ENCODE results near the gene NSD1. TPM values are rescaled to one million over a fixed set of nuclear protein-coding genes. Genes with fewer than 3 reads are reported as not detected.
"Not testable (repeated sequence)": the region's sequence is repeated elsewhere in the genome, so short reads cannot be mapped to it uniquely, and the experiment has no call there.

NSD1 gene
- total RNA-seq, 1 donor from 2014 or later = 25.8 TPM

DNA sequence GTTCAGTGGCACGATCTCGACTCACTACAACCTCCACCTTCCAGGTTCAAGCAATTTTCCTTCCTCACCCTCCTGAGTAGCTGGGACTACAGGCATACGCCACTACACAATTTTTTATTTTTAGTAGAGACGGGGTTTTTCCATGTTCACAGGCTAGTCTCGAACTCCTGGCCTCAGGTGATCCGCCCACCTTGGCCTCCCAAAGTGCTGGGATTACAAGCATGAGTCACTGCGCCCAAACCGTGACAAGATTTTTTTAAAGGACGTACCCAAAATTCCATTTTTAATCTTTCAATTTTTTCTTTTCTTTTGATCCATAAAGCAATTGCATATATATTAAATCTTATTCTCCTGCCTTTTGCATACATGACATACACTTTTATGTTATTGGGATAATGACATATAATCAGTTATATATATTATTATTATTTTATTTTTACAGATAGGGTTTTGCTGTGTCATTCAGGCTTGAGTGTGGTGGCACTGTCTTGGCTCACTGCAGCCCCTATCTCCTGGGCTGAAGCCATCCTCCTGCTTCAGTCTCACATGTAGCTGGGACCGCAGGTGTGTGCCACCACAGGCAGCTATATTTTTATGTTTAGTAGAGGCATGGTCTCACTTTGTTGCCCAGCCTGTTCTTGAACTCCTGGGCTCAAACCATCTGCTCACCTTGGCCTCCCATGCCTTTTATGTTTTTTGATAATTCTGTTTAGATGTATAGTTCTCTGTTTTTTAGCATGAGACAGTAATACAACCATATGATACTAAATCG lies 98.1 kb downstream of the NSD1 start:
- no peak for DNase-seq (ENCODE audit: low read depth in 2 of 2)

- DNase-seq (ENCODE audit: low read depth in 2 of 2) = peak; percentile 7
These were observed 98.8 kb downstream of the NSD1 start for GRCh38 chr5:177232358-177232757.

DNA sequence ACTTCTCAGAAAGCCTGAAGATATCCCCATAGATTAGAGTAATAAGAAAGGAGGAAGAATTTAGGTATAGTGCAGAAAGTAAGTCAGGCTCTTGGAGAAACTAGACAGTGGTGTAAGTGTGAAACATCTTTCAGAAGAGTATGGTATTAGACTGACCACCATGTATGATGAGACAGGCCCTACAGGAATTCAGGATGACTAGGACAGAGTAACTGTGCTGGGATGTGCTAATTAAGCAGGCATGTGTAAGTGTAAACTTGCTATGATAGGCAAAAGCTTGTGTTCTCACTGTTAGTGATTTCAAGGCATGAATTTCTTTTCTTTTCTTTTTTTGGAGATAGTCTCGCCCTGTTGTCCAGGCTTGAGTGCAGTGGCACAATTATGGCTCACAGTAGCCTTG lies 99.2 kb downstream of the NSD1 start:
- no peak for DNase-seq (ENCODE audit: low read depth in 2 of 2)

DNA sequence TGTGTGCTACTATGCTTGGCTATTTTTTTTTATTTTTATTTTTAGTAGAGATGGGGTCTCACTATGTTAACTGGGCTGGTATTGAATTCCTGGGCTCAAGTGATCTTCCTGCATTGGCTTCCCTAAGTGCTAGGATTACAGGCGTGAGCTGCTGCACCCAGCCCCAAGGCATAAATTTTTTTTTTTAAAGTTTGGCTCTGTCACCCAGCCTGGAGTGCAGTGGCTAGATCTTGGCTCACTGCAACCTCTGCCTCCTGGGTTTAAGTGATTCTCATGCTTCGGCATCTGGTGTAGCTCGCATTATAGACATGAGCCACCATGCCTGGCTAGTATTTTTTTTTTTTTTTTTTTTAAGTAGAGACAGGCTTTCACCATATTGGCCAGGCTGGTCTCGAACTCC lies 99.6 kb downstream of the NSD1 start:
- DNase-seq (ENCODE audit: low read depth in 2 of 2) = no peak

DNA sequence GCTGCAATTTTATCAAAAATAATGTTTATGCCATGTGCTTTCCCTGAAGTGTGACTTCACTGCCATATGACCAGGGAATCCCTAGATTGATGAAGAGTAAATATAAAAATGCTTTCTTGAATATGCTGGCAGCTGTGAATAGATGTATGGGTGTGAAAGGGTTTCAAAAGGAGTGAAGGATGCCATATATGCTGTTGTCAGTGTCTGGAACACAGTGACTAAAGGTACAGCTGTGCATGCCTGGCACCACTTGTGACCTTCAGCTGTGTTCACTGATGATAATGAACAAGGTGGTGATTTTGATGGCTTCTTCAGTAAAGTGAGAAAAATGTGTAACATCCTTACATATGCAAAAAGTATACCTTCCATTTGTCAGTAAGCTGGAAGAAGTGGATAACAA lies 100.2 kb downstream of the NSD1 start:
- DNase-seq (ENCODE audit: low read depth in 2 of 2) = no peak

GRCh38 chr5:177234841-177235240 lies 101.3 kb downstream of the NSD1 start:
- no peak for DNase-seq (ENCODE audit: low read depth in 2 of 2)

DNA sequence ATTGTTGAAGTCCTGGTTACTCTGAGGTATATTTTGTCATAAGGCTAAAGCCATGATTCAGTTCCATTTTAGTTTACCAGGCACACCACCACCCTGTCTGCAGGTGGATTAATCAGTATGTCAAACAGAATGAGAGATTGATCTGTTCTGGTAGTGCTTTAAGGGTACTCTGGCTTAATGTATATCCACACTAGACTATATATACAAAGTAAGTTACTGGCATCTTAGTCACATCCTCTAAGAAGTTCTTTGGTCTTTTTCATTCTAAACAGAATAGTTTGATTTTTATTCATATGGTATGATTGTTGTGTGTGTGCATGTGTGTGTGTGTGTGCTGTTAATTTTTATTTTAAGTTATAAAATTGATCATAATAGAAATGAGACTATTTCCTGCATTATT lies 108.2 kb downstream of the NSD1 start:
- DNase-seq (ENCODE audit: low read depth in 2 of 2) = no peak

DNA sequence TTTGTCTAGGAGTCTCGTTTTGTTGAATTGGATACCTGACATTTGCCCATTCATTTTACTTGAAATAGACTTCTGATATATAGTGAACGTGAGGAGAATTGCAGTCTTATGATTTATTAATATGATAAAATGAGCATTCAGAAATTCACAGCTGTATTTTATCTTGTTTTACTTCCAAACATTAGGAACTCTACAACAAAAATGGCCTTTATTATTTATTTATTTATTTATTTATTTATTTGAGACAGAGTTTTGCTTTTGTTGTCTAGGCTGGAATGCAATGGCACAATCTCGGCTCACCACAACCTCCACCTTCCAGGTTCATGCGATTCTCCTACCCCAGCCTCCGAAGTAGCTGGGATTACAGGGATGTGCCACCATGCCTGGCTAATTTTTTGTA lies 108.7 kb downstream of the NSD1 start:
- DNase-seq (ENCODE audit: low read depth in 2 of 2) = no peak

GRCh38 chr5:177249761-177250537 lies 116.4 kb downstream of the NSD1 start:
- DNase-seq (ENCODE audit: low read depth in 2 of 2) = no peak

DNA sequence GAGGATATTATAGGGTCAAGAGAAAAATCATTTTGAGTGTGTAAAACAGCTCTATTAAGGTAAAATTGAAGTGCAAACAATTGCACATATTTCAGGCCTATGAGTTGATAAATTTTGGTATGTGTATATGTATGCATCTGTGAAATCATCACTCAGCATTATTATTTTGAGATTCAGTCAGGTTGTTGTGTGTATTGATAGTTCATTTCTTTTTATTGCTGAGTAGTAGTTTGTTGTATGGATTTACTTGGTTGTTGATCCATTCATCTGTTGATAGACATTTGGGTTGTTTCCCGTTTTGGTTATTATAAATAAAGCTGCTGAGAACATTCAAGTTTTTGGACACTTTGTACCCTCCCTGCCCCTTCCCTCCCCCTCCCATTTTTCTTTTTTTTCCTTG lies 119.7 kb downstream of the NSD1 start:
- DNase-seq (ENCODE audit: low read depth in 2 of 2) = no peak

- DNase-seq (ENCODE audit: low read depth in 2 of 2) = no peak
These were observed 122.7 kb downstream of the NSD1 start for GRCh38 chr5:177256296-177256695.

- not testable (repeated sequence) for DNase-seq (ENCODE audit: low read depth in 2 of 2)
These were observed 125.1 kb downstream of the NSD1 start for GRCh38 chr5:177258711-177259110.

DNA sequence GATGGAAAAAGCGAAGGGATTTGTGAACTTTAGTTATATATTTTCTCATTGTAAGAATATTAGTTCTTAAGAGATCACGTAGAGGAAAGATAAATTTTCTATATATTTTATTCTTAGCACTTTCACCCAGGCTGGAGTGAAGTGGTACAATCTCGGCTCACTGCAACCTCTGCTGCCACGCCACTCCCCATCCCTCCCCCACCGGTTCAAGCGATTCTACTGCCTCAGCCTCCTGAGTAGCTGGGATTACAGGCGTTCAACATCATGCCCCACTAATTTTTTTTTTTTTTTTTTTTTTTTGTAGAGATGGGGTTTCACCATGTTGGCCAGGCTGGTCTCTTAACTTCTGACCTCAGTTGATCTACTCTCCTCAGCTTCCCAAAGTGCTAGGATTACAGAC lies 127.4 kb downstream of the NSD1 start:
- DNase-seq (ENCODE audit: low read depth in 2 of 2) = no peak

DNA sequence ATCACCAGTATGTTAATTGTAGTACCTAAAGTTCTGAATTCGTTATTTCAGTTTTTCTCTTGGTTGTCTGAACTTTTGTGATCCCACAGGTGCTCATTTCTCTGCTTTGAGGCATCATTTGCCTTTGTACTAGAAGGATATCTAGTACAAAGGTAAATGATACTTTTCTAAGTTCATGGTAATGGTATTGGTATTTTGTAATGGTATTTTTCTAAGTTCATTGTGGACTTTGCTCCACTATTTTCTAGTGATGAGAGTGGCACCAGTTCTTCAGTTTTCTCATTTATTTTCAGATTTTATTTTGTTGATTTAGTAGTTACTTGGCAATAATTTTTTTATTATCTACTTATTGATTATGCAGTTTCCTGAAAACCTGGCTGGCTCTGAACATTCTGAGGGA lies 127.9 kb downstream of the NSD1 start:
- DNase-seq (ENCODE audit: low read depth in 2 of 2) = no peak

DNA sequence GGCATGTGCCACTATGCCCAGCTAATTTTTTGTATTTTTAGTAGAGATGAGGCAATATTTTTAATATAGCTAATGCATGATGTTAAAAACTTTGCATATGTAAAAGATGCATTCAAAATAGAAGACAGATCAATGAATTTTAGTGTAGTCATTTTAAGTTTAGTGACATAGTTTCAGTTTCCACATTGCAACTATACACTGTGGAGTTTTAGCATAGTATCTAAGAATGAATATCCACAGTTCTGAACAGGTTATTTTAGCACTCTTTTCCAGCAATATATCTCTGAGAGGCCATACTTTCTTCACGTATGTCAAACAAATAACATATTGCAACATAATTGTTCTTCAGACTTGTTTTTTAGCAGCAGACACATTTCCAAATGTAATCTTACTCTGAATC lies 130.6 kb downstream of the NSD1 start:
- DNase-seq (ENCODE audit: low read depth in 2 of 2) = no peak

GRCh38 chr5:177265395-177265794 lies 131.8 kb downstream of the NSD1 start:
- DNase-seq (ENCODE audit: low read depth in 2 of 2) = no peak

- DNase-seq (ENCODE audit: low read depth in 2 of 2) = no peak
These were observed 135.8 kb downstream of the NSD1 start for GRCh38 chr5:177269232-177269895.

- no peak for DNase-seq (ENCODE audit: low read depth in 2 of 2)
These were observed 136.4 kb downstream of the NSD1 start for GRCh38 chr5:177269976-177270375.

DNA sequence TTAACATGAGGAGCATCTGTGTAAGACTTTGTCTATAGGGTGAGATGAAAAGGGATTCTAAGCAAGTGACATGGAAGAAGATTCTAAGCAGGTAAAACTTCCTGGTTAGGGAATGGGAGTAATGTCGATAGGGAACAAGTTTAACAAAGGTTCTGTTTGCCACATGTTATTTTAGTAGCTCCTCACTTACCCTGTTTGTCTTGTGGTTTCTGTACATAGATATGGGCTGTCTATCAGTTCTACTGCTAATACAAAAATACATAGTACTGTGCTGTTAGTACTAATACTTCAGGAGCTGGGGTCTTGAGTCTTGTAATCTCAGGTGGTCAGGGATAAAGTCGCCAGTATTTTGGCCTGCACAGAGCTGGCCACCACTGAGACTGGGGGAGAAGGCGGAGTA lies 137.1 kb downstream of the NSD1 start:
- no peak for DNase-seq (ENCODE audit: low read depth in 2 of 2)

DNA sequence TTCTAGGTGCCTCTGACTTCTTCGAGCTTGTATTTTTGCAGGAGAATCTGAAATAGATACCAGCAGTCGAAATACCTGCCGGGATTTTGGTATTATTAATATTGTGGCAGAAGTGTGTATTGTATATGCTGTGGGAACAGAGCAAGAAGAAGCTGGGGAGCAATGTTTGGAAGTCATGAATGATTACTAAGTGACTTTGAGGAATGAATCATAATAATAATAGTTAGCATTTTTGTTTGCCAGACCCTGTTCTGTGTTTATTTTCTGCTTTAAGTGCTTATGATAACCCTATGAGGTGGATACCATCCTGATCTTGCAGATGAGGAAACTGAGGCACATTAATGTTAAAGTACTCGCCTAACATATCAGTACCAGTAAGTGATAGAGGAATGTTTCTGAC lies 137.5 kb downstream of the NSD1 start:
- DNase-seq (ENCODE audit: low read depth in 2 of 2) = no peak

GRCh38 chr5:177275883-177276282 lies 142.3 kb downstream of the NSD1 start:
- DNase-seq (ENCODE audit: low read depth in 2 of 2) = no peak

DNA sequence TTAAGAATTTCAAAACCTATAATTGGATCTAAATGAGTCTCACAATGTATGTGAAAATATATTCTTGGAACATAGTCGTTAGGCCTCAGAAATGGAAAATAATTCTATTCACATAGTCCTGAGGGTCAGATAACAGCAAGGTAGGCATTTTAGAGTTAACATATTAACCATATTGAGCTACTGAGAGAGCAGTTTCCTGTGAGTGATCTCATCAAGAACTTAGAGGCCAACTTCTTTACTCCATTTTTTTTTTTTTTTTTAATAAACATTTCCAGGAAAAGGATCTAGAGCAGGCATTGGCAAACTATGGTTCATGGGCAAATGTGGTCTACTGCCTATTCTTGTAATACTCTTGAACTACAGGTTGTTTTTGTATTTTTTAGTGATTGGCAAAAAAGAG lies 143.3 kb downstream of the NSD1 start:
- peak in 1 of 2 donors; percentile 53 for DNase-seq (ENCODE audit: low read depth in 2 of 2)

- no peak for DNase-seq (ENCODE audit: low read depth in 2 of 2)
These were observed 154.6 kb downstream of the NSD1 start for GRCh38 chr5:177288191-177288590.

Measured in dermis microvascular lymphatic vessel endothelial cell (primary cell).